Caki2 (cell line): ENCODE measurements around the gene CACNA1I. TPM values are rescaled to one million over a fixed set of nuclear protein-coding genes. Genes with fewer than 3 reads are reported as not detected.

ENCODE experiments used
- DNase-seq: peaks from one replicate; pipeline ENCODE4 v3.0.0-alpha.2; 2015; ENCODE audit warnings: low read depth
- in situ Hi-C: cut with HindIII; loops from 2 replicates; pipeline ENCODE4 v1.10.0; 2016; ENCODE audit warnings: low sequenced_read_pairs, low pct_unique_long_range_greater_than_20kb, mixed read lengths
- total RNA-seq: library from RNA; depleted of rRNA; stranded (reverse); fragments of >200 nt; shearing (Covaris generic); gene quantifications from 2 replicates; pipeline ENCODE4 v1.2.3, GENCODE V29; 2014; ENCODE audit warnings: low replicate concordance

The CACNA1I gene
- total RNA-seq, 1 experiment from 2014 or later = not detected

GRCh38 chr22:39613549-39613921, 43.0 kb downstream of the CACNA1I start:
- DNase-seq = no peak
- in situ Hi-C loops = no loop called here

GRCh38 chr22:39614442-39614841, 43.9 kb downstream of the CACNA1I start:
- DNase-seq = no peak
- in situ Hi-C loops = no loop called here

GRCh38 chr22:39616051-39616450, 45.5 kb downstream of the CACNA1I start:
- no peak for DNase-seq
- in situ Hi-C loops = no loop called here

GRCh38 chr22:39616781-39617180, 46.2 kb downstream of the CACNA1I start:
- in situ Hi-C loops = no loop called here
- DNase-seq = no peak

GRCh38 chr22:39617342-39617741, 46.8 kb downstream of the CACNA1I start:
- in situ Hi-C loops = no loop called here
- no peak for DNase-seq

- in situ Hi-C loops = no loop called here
- no peak for DNase-seq
These were observed 47.6 kb downstream of the CACNA1I start for GRCh38 chr22:39617970-39618757.

- in situ Hi-C loops = no loop called here
- DNase-seq = no peak
These were observed 48.5 kb downstream of the CACNA1I start for GRCh38 chr22:39618996-39619530.

GRCh38 chr22:39620924-39621690, 50.6 kb downstream of the CACNA1I start:
- in situ Hi-C loops = no loop called here
- no peak for DNase-seq

GRCh38 chr22:39621826-39622225, 51.3 kb downstream of the CACNA1I start:
- DNase-seq = no peak
- in situ Hi-C loops = no loop called here

- DNase-seq = no peak
- in situ Hi-C loops = no loop called here
These were observed 52.4 kb downstream of the CACNA1I start for GRCh38 chr22:39622881-39623367.

GRCh38 chr22:39623603-39624500, 53.3 kb downstream of the CACNA1I start:
- in situ Hi-C loops = no loop called here
- no peak for DNase-seq

GRCh38 chr22:39624501-39624821, 53.9 kb downstream of the CACNA1I start:
- in situ Hi-C loops = no loop called here
- no peak for DNase-seq

- DNase-seq = no peak
- in situ Hi-C loops = no loop called here
These were observed 55.3 kb downstream of the CACNA1I start for GRCh38 chr22:39625569-39626537.

- DNase-seq = no peak
- in situ Hi-C loops = no loop called here
These were observed 56.7 kb downstream of the CACNA1I start for GRCh38 chr22:39627208-39627607.

- DNase-seq = no peak
- in situ Hi-C loops = no loop called here
These were observed 57.5 kb downstream of the CACNA1I start for GRCh38 chr22:39627865-39628562.

- DNase-seq = no peak
- in situ Hi-C loops = no loop called here
These were observed 58.1 kb downstream of the CACNA1I start for GRCh38 chr22:39628563-39629080.

GRCh38 chr22:39629851-39630250, 59.3 kb downstream of the CACNA1I start:
- in situ Hi-C loops = no loop called here
- no peak for DNase-seq
